Epithelial cell of proximal tubule (primary cell): ENCODE measurements around the gene KLF17. TPM values are rescaled to one million over a fixed set of nuclear protein-coding genes. Genes with fewer than 3 reads are reported as not detected.

Experiments used
- DNase-seq: peaks from one replicate; pipeline ENCODE4 v3.0.0-alpha.2; 2011; ENCODE audit warnings: low read depth
- H3K4me3 ChIP-seq: 2 replicates; pipeline ENCODE4 v1.5.1; 2011; ENCODE audit warnings: low read depth, mild to moderate bottlenecking, low read length
- CTCF ChIP-seq: conservative IDR thresholded peaks from 2 replicates; pipeline ENCODE4 v1.5.1; 2012; ENCODE audit warnings: low read depth, mild to moderate bottlenecking, low read length
- total RNA-seq: library from RNA; depleted of rRNA; stranded (reverse); fragments of >200 nt; gene quantifications from 2 replicates; pipeline ENCODE4 v1.2.3, GENCODE V29; 2015

KLF17 gene
- total RNA-seq, 1 donor from 2014 or later: not detected

GRCh38 chr1:44151808-44152207 lies 33.2 kb downstream of the KLF17 start:
- TF ChIP-seq CTCF: no peak
- DNase-seq: no peak
- no peak overlapping the region for H3K4me3 ChIP-seq

- DNase-seq: no peak
- no peak overlapping the region for H3K4me3 ChIP-seq
- TF ChIP-seq CTCF: no peak
These were observed 34.1 kb downstream of the KLF17 start for GRCh38 chr1:44152692-44153091.

GRCh38 chr1:44154049-44154448 lies 35.4 kb downstream of the KLF17 start:
- DNase-seq: no peak
- no peak overlapping the region for H3K4me3 ChIP-seq
- TF ChIP-seq CTCF: no peak

GRCh38 chr1:44157903-44158302 lies 39.3 kb downstream of the KLF17 start:
- no peak for DNase-seq
- no peak overlapping the region for H3K4me3 ChIP-seq
- no peak for TF ChIP-seq CTCF

- H3K4me3 ChIP-seq: no peak overlapping the region
- no peak for DNase-seq
- no peak for TF ChIP-seq CTCF
These were observed 40.2 kb downstream of the KLF17 start for GRCh38 chr1:44158871-44159270.

GRCh38 chr1:44161546-44161945 lies 42.9 kb downstream of the KLF17 start:
- DNase-seq: no peak
- no peak for TF ChIP-seq CTCF
- no peak overlapping the region for H3K4me3 ChIP-seq

- TF ChIP-seq CTCF: no peak
- no peak for DNase-seq
These were observed 50.0 kb downstream of the KLF17 start for GRCh38 chr1:44168520-44169098.

More at GRCh38 chr1:44168520-44169098, 50.0 kb downstream of the KLF17 start:
- no peak overlapping the region for H3K4me3 ChIP-seq
